Measurements from ENCODE around the gene DYNC2H1. TPM values are rescaled to one million over a fixed set of nuclear protein-coding genes. Genes with fewer than 3 reads are reported as not detected.

The DYNC2H1 gene
- total RNA-seq, 1 donor from 2014 or later = 37.3 TPM

GRCh38 chr11:103147627-103148026 lies 38.4 kb downstream of the DYNC2H1 start:
- no peak for DNase-seq

GRCh38 chr11:103157542-103157941 lies 48.3 kb downstream of the DYNC2H1 start:
- DNase-seq = no peak

- no peak for DNase-seq
These were observed 55.0 kb downstream of the DYNC2H1 start for GRCh38 chr11:103164093-103164796.

DNA sequence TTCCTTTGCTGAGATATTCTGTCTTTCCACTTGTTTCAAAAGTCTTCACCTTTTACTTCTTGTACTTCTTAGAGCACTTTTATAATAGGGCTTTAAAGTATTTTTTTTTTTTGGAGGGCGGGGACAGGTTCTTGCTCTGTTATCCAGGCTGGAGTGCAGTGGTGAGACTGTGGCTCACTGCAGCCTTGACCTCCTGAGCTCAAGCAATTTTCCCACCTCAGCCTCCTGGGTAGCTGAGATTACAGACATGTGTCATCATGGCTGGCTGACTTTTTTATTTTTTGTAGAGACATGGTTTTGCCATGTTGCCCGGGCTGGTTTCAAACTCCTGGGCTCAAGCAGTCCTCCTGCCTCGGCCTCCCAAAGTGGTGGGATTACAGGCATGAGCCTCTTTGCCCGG lies 57.9 kb downstream of the DYNC2H1 start:
- no peak for DNase-seq

GRCh38 chr11:103170865-103171264 lies 61.6 kb downstream of the DYNC2H1 start:
- DNase-seq = no peak

DNA sequence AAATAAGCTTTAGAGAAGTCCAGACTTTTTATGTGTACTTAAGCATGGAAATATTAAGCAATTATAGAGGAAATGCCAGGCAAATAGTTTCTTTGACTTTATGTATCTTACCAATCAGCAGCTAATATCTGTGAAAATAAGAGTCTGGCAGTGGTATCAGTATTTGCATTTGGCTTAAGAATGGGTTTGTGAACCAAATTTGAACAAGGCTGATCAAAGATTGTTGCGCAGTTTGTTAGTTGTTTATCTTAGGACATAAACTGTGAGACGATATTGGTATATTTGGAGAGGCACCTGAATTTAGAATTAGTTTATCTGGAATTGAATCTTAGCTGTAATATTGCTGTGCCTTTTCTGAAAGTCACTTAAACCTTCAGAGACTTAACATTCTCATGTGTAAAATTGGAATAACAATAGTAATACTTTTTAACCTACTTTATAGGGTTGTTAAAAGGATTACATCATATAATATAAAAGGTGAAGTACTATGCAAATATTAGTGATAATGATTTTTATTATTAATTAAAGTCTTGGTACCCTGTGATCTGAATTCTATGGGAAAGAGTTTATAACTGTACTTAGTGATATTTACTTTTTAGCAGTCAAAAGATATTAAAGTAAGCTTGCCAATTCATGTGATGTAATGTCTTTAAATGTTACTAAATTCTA lies 66.4 kb downstream of the DYNC2H1 start:
- DNase-seq = no peak

GRCh38 chr11:103183981-103184611 lies 74.9 kb downstream of the DYNC2H1 start:
- DNase-seq = no peak

GRCh38 chr11:103202048-103202651 lies 92.9 kb downstream of the DYNC2H1 start:
- DNase-seq = peak; percentile 56

DNA sequence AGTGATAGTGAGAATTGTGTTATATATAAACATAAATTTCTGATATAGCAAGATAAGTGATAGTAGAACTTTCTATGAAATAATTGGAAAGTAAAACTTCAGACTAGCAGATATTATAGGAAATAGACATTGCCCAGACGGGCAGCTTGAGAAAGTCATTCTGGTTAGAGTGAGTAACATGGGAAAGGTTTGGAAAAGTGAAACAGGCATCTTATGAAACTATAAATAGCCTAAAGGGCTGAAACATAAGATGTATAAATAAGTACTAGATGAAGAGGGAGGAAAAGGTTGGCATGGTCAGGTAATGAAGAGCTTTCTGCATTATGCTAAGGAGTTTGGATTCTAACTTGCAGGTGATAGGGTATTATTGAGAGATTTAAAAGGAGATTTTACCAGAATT lies 101.3 kb downstream of the DYNC2H1 start:
- no peak for DNase-seq

GRCh38 chr11:103215812-103216211 lies 106.6 kb downstream of the DYNC2H1 start:
- no peak for DNase-seq

GRCh38 chr11:103220133-103220532 lies 110.9 kb downstream of the DYNC2H1 start:
- DNase-seq = no peak

DNA sequence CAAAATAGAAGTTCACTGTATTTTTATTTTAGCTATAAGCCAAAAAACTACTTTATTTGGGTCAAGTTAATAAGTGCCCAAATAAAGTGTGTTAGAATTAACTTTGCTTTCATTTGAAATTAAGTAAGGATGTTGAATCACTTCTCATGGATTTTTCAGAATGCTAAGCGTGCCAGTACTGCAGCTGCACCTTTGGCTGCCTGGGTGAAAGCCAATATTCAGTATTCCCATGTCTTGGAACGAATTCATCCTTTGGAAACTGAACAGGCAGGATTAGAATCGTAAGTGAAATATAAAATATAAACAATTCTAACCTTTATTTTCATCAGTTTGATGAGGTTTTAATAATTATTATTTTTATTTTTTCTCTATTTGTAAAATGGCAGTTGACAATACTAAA lies 113.6 kb downstream of the DYNC2H1 start:
- peak; percentile 70 for DNase-seq

DNA sequence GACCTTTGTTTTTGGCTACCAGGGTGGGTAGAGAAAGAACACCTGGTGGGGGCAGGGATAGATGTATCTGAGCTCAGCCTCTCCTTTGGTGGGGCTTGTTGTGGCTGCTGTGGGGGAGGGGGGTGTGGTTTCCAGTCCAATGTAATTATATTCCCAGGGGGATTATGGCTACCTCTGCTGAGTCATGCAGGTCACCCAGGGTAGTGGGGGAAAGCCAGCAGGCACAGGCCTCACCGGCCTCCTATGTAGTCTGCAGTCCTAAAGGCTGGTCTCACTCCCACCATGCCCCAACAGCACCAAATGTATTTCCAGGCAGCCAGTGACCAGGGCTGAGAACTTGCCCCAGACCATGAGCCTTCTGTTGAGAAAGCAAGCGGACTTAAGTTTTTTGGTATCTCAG lies 119.6 kb downstream of the DYNC2H1 start:
- no peak for DNase-seq

- DNase-seq = no peak
These were observed 125.7 kb downstream of the DYNC2H1 start for GRCh38 chr11:103234974-103235373.

DNA sequence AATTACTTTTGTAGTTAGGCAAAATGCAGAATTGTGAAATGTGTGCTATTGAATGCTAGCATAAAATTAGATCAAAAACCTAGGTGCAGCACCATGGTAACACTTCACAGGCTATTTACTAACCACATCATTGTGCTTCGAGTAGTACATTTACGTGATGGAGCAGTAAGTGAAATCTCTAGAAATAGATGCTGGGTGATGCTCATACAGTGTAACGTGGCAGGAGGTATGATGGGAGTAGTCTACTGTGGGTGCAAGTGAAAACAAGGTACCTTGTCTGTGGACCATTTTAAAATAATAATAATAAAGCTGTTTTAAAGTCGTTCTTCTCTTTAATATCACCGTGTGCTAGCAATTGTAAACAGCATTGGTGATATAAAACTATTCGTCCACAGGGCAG lies 132.3 kb downstream of the DYNC2H1 start:
- DNase-seq = no peak

- DNase-seq = no peak
These were observed 144.9 kb downstream of the DYNC2H1 start for GRCh38 chr11:103254123-103254522.

GRCh38 chr11:103257360-103257759 lies 148.1 kb downstream of the DYNC2H1 start:
- peak; percentile 3 for DNase-seq

DNA sequence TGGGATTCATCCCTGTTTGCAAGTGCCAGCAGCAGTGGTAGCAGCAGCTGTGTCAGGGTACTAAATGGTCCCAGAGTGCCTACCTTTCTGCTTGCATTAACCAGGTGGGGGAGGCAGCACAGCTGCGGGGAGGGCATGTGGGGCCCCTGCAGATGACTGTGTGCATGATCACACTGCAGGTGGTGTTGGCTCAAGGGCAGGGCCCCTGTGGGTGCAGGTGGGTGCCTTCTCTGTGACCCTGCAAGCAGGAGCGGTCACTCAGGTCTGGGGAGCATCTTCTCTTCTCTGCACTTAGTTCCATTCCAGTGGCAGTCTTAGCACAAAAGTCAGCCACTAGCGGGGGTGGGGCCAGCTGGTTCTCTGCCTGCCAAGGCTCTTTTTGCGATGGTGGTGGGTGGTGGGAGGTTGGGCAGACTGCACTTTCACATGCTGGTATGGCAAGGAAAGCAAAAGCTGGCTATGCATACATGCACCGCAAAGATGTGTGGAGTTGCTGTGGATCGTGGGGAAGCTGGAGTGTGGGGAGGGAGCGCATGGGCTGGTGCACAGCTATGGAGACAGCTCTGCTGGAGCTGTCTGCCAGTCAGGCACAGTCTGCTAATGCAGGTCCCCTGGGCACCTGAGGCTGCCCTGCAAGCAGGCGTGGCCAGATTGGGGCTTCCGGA lies 157.1 kb downstream of the DYNC2H1 start:
- DNase-seq = no peak

DNA sequence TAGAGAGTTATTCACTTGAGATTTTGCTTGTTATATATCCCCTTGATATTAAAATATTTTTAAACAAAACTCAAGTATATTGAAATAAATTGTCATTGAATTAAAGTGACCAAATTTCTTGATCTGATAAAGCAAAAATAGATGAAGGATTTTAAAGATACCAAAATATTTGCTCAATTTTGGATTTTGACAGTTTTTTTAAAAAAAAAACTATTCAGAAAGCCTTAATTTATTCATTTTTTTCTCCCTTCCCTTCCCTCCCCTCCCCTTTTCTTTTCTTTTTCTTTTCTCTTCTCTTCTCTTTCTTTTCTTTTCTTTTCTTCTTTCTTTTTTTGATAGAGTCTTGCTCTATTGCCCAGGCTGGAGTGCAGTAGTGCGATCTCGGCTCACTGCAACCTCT lies 163.7 kb downstream of the DYNC2H1 start:
- no peak for DNase-seq

GRCh38 chr11:103274025-103274424 lies 164.8 kb downstream of the DYNC2H1 start:
- no peak for DNase-seq

DNA sequence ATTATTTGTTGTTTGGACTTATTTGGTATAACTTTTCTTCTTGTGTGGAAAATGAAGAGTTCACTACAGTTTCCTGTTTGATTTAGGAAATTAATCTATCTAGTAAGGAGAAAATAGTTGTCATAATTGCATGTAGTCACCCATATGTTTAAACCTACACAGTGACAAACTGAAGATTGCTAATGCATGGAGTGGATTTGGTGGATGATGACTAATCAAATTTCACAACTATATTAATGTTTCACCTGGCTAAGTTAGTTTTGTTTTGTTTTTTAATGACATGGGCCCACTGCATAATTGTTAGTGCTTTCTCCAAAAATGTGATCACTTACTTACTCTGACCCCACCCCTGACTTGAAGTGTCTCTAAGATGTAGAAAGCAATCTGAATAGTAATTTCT lies 170.6 kb downstream of the DYNC2H1 start:
- DNase-seq = no peak

- DNase-seq = no peak
These were observed 172.1 kb downstream of the DYNC2H1 start for GRCh38 chr11:103281301-103281700.

DNA sequence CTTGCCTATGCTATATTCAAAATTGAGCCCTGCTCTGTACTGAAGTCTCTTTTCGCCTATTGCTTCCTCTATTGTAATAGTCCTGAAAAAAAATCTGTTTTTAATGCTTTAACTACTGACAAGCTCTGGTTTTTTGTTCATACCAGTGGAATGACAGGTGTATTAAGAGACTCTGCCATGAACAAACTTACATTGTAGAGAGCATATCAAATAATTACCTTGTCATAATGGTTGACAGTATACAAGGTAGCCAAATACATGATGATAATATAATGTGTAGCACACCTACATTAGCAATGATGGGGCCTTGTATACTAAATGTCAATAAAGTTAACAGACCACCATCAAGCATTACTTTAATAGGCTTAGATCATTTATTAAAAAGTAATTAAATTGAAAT lies 175.0 kb downstream of the DYNC2H1 start:
- DNase-seq = no peak
